Neural cell (in vitro differentiated cells): Measurements from ENCODE around the gene GTSE1. TPM values are rescaled to one million over a fixed set of nuclear protein-coding genes. Genes with fewer than 3 reads are reported as not detected.
"Not testable (repeated sequence)": the region's sequence is repeated elsewhere in the genome, so short reads cannot be mapped to it uniquely, and the experiment has no call there.

Experiments
- H2AFZ ChIP-seq: fragments of 200-600, 300-800 bp; sonication (generic), shearing (Covaris generic); 2 replicates; pipeline ENCODE4 v1.6.0; 2014; ENCODE audit warnings: low read depth, mild to moderate bottlenecking, antibody characterized with exemption, low read length, moderate library complexity
- H3F3A ChIP-seq: fragments of 200-600 bp; shearing (Covaris generic); 2 replicates; pipeline ENCODE4 v1.6.1; 2016; ENCODE audit warnings: mild to moderate bottlenecking, moderate library complexity, mixed read lengths, antibody characterized with exemption, low read length; ENCODE audit not compliant: insufficient read depth, poor library complexity, severe bottlenecking
- H3K27ac ChIP-seq: fragments of 200-600, 300-800 bp; sonication (generic), shearing (Covaris generic); 2 replicates; pipeline ENCODE4 v1.5.1; 2014; ENCODE audit warnings: mild to moderate bottlenecking, low read length, moderate library complexity
- H3K27me3 ChIP-seq: fragments of 300-800, 200-600 bp; sonication (generic), shearing (Covaris generic); 2 replicates; pipeline ENCODE4 v1.6.0; 2014; ENCODE audit warnings: mild to moderate bottlenecking, low read depth, low read length, moderate library complexity; ENCODE audit not compliant: insufficient read depth
- H3K36me3 ChIP-seq: fragments of 300-800, 200-600 bp; sonication (generic), shearing (Covaris generic); 2 replicates; pipeline ENCODE4 v1.5.1; 2014; ENCODE audit warnings: mild to moderate bottlenecking, antibody characterized with exemption, low read length, moderate library complexity; ENCODE audit not compliant: insufficient read depth
- H3K4me2 ChIP-seq: fragments of 300-800, 200-600 bp; sonication (generic), shearing (Covaris generic); 2 replicates; pipeline ENCODE4 v1.6.0; 2014; ENCODE audit warnings: mild to moderate bottlenecking, low read length
- H3K4me3 ChIP-seq: fragments of 300-800, 200-600 bp; sonication (generic), shearing (Covaris generic); 2 replicates; pipeline ENCODE4 v1.5.1; 2014; ENCODE audit warnings: mild to moderate bottlenecking, low read length, moderate library complexity
- H3K79me2 ChIP-seq: fragments of 200-600 bp; shearing (Covaris generic); replicated peaks from 2 replicates; pipeline ENCODE4 v1.6.0; 2014; ENCODE audit warnings: mild to moderate bottlenecking, low read length, moderate library complexity; ENCODE audit not compliant: insufficient read depth
- H3K9ac ChIP-seq: fragments of 300-800, 200-600 bp; sonication (generic), shearing (Covaris generic); 2 replicates; pipeline ENCODE4 v1.6.1; 2016; ENCODE audit warnings: mild to moderate bottlenecking, low read length, mixed read lengths
- H3K9me2 ChIP-seq: fragments of 200-600 bp; shearing (Covaris generic); 2 replicates; pipeline ENCODE4 v1.6.1; 2016; ENCODE audit warnings: mild to moderate bottlenecking, low read length, mixed read lengths; ENCODE audit not compliant: insufficient read depth
- H3K9me3 ChIP-seq: fragments of 200-600, 300-800 bp; sonication (generic), shearing (Covaris generic); 2 replicates; pipeline ENCODE4 v1.6.1; 2016; ENCODE audit warnings: mild to moderate bottlenecking, mixed run types, low read length, moderate library complexity, mixed read lengths
- H4K20me1 ChIP-seq: fragments of 200-600 bp; shearing (Covaris generic); 2 replicates; pipeline ENCODE4 v1.6.1; 2016; ENCODE audit warnings: mild to moderate bottlenecking, mixed run types; ENCODE audit not compliant: insufficient read depth
- EP300 ChIP-seq: fragments of 450-650 bp; conservative IDR thresholded peaks from 2 replicates; pipeline ENCODE4 v1.6.1; 2014; ENCODE audit warnings: antibody characterized with exemption, mild to moderate bottlenecking, moderate library complexity; ENCODE audit not compliant: poor library complexity, severe bottlenecking
- EZH2 ChIP-seq: fragments of 200-600, 300-800 bp; shearing (Covaris generic), sonication (generic); IDR thresholded peaks from 2 replicates; pipeline ENCODE4 v1.6.1; 2014; ENCODE audit warnings: antibody characterized with exemption, low read length, borderline replicate concordance, mild to moderate bottlenecking; ENCODE audit not compliant: insufficient read depth, poor library complexity, severe bottlenecking
- MXI1 ChIP-seq: fragments of 450-650 bp; conservative IDR thresholded peaks from 2 replicates; pipeline ENCODE4 v1.6.1; 2014; ENCODE audit warnings: antibody characterized with exemption, mild to moderate bottlenecking; ENCODE audit not compliant: poor library complexity, severe bottlenecking
- POLR2AphosphoS5 ChIP-seq: IDR thresholded peaks from 2 replicates; pipeline ENCODE4 v1.6.1; 2012
- RAD21 ChIP-seq: fragments of 450-650 bp; conservative IDR thresholded peaks from 2 replicates; pipeline ENCODE4 v1.6.1; 2014; ENCODE audit warnings: antibody characterized with exemption, mild to moderate bottlenecking, moderate library complexity
- SMC3 ChIP-seq: fragments of 450-650 bp; conservative IDR thresholded peaks from 2 replicates; pipeline ENCODE4 v1.6.1; 2014; ENCODE audit warnings: antibody characterized with exemption, mild to moderate bottlenecking, moderate library complexity; ENCODE audit not compliant: poor library complexity
- TAF1 ChIP-seq: IDR thresholded peaks from 2 replicates; pipeline ENCODE4 v1.6.1; 2012; ENCODE audit warnings: low read depth
- polyA plus RNA-seq: library from polyadenylated mRNA; depleted of rRNA; stranded (reverse); fragments of >200 nt; gene quantifications from 2 replicates; pipeline ENCODE4 v1.2.3, GENCODE V29; 2014
- TF ChIP-seq, protein P1 (sequence below): IDR thresholded peaks from 2 replicates; pipeline ENCODE4 v1.6.1; 2012; ENCODE audit warnings: borderline replicate concordance
- TF ChIP-seq, protein P2 (sequence below): fragments of 450-650 bp; IDR thresholded peaks from 2 replicates; pipeline ENCODE4 v1.5.1; 2014; ENCODE audit warnings: antibody characterized with exemption, mild to moderate bottlenecking, moderate library complexity; ENCODE audit not compliant: poor library complexity, severe bottlenecking

GTSE1 gene
- polyA plus RNA-seq, 1 donor from 2014 or later: 0.28 TPM

GRCh38 chr22:46309526-46310085, 12.9 kb downstream of the GTSE1 start:
- Histone ChIP-seq H3K27me3 (no peaks in the 10 kb centered on the region), H3F3A (no peaks in the 10 kb centered on the region), H3K36me3 (no peaks in the 10 kb centered on the region), H3K27ac (no peak overlapping the region), H2AFZ (no peak overlapping the region), H4K20me1 (no peaks in the 10 kb centered on the region), H3K9ac (no peak overlapping the region), H3K4me3 (no peak overlapping the region), H3K4me2 (no peak overlapping the region), H3K9me2 (no peaks in the 10 kb centered on the region), H3K9me3 (no peaks in the 10 kb centered on the region), H3K79me2 (no peaks in the 10 kb centered on the region)
- TF ChIP-seq MXI1: no peak
- TF ChIP-seq POLR2AphosphoS5: no peak
- TF ChIP-seq, protein P1, sequence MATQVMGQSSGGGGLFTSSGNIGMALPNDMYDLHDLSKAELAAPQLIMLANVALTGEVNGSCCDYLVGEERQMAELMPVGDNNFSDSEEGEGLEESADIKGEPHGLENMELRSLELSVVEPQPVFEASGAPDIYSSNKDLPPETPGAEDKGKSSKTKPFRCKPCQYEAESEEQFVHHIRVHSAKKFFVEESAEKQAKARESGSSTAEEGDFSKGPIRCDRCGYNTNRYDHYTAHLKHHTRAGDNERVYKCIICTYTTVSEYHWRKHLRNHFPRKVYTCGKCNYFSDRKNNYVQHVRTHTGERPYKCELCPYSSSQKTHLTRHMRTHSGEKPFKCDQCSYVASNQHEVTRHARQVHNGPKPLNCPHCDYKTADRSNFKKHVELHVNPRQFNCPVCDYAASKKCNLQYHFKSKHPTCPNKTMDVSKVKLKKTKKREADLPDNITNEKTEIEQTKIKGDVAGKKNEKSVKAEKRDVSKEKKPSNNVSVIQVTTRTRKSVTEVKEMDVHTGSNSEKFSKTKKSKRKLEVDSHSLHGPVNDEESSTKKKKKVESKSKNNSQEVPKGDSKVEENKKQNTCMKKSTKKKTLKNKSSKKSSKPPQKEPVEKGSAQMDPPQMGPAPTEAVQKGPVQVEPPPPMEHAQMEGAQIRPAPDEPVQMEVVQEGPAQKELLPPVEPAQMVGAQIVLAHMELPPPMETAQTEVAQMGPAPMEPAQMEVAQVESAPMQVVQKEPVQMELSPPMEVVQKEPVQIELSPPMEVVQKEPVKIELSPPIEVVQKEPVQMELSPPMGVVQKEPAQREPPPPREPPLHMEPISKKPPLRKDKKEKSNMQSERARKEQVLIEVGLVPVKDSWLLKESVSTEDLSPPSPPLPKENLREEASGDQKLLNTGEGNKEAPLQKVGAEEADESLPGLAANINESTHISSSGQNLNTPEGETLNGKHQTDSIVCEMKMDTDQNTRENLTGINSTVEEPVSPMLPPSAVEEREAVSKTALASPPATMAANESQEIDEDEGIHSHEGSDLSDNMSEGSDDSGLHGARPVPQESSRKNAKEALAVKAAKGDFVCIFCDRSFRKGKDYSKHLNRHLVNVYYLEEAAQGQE: no peak
- TF ChIP-seq SMC3: no peak
- no peak for TF ChIP-seq EZH2
- no peak for TF ChIP-seq RAD21
- no peak for TF ChIP-seq TAF1
- no peak for TF ChIP-seq EP300
- TF ChIP-seq, protein P2, sequence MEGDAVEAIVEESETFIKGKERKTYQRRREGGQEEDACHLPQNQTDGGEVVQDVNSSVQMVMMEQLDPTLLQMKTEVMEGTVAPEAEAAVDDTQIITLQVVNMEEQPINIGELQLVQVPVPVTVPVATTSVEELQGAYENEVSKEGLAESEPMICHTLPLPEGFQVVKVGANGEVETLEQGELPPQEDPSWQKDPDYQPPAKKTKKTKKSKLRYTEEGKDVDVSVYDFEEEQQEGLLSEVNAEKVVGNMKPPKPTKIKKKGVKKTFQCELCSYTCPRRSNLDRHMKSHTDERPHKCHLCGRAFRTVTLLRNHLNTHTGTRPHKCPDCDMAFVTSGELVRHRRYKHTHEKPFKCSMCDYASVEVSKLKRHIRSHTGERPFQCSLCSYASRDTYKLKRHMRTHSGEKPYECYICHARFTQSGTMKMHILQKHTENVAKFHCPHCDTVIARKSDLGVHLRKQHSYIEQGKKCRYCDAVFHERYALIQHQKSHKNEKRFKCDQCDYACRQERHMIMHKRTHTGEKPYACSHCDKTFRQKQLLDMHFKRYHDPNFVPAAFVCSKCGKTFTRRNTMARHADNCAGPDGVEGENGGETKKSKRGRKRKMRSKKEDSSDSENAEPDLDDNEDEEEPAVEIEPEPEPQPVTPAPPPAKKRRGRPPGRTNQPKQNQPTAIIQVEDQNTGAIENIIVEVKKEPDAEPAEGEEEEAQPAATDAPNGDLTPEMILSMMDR: no peak

DNA sequence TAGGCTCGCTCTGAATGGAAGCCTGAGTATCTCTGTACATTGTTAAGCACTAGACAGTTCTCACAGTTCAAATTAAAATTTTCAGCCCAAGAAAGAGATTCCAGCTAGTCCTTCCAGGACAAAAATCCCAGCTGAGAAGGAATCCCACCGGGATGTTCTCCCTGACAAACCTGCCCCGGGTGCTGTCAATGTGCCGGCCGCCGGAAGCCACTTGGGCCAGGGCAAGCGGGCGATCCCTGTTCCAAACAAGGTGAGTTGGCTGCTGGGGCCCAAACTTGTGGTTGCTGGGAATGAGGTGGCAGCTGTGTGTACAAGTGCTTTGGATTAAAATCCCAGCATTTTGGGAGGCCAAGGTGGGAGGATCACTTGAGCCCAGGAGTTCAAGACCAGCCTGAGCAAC, 15.4 kb downstream of the GTSE1 start:
- no peaks in the 10 kb centered on the region for H4K20me1 ChIP-seq
- no peak overlapping the region for H2AFZ ChIP-seq
- H3K9me2 ChIP-seq: no peaks in the 10 kb centered on the region
- no peak overlapping the region for H3K4me3 ChIP-seq
- H3K36me3 ChIP-seq: no peaks in the 10 kb centered on the region
- H3K9ac ChIP-seq: no peak overlapping the region
- no peak overlapping the region for H3K4me2 ChIP-seq
- no peaks in the 10 kb centered on the region for H3F3A ChIP-seq
- H3K27me3 ChIP-seq: no peaks in the 10 kb centered on the region
- H3K9me3 ChIP-seq: no peaks in the 10 kb centered on the region
- H3K79me2 ChIP-seq: no peaks in the 10 kb centered on the region
- no peak overlapping the region for H3K27ac ChIP-seq
- TF ChIP-seq SMC3: no peak

DNA sequence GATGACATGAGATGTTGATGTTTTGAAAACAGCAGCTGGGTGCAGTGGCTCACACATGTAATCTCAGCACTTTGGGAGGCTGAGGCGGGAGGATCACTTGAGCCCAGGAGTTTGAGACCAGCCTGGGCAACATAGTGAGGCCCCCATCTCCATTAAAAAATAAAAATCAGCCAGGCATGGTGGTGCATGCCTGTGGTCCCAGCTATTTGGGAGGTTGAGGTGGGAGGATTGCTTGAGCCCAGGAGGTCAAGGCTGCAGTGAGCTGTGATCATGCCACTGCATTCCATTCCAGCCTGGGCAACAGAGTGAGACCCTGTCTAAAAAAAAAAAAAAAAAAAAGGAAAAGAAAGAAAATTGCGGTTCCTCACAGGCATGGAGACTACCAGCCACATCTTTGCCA, 16.2 kb downstream of the GTSE1 start:
- H3K9ac ChIP-seq, H3K79me2 ChIP-seq, H4K20me1 ChIP-seq, H3K27me3 ChIP-seq, H3K27ac ChIP-seq, H3K9me2 ChIP-seq, H2AFZ ChIP-seq, H3K9me3 ChIP-seq, H3K36me3 ChIP-seq, H3K4me2 ChIP-seq, H3K4me3 ChIP-seq, H3F3A ChIP-seq: not testable (repeated sequence)
